CD4-positive, alpha-beta T cell treated with Interleukin-6 for 4 hours (primary cell): ENCODE data around the gene EFCC1.

Experiments
- DNase-seq: peaks from one replicate; pipeline ENCODE4 v3.0.0-alpha.2; 2020; ENCODE audit warnings: mixed read lengths

EFCC1 gene

GRCh38 chr3:128994581-128995546 lies 6.2 kb upstream of the EFCC1 start:
- no peak for DNase-seq

DNA sequence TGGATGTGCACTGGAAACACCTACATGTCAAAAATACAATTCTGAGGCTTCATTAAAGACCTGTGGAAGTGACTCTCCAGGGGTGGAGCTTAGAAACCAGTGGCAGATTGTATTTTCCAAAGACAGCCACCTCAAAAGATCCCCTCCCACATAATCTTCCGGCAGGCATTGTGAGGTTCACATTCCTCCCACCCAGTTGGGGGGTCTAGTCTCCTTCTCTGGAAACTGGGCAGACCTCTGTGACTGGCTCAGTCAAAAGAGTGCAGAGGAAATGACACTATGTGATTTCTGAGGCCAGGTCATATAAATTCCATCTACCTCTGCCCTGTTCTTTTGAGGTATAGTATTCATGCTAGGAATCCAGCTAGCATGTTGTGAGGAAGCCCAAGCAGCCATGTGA lies 5.4 kb upstream of the EFCC1 start:
- no peak for DNase-seq

DNA sequence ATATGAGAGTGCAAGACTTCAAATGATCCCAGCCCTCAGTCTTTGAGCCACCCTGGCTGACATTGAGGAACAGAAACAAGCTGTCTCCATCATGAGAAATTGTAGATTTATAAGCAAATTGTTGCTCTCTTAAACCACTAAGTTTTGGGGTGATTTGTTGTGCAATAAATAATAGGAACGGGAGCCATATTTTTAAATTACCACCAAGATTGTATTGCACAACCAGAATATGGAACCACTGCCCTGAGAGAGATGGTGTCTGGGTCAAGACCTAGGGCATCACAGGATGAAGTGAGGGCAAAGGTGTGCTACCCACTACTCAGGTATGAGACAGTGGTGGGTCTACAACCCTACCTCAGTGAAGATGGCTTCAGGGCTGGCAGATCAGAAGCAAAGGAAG lies 4.9 kb upstream of the EFCC1 start:
- DNase-seq = no peak

DNA sequence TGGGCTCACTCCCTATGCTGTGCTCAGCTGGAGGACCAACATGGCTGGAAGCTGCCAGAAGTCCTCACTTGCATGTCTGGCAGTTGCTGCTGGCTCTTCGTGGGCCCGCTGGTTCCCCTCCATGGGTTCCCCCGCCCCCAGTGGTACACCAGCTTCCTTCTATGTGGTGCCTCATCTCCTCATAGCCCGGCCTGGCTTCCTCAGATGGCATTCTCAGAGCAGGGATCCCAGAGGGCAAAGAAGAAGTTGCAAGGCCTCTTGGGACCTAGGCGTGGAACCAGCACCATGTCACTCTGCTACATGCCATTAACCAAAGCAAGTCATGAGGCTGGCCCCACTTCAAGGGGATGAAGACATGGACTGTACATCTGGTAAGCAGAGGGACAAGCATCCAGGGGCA lies 4.4 kb upstream of the EFCC1 start:
- no peak for DNase-seq

- no peak for DNase-seq
Measured at GRCh38 chr3:128997486-128998133, 3.5 kb upstream of the EFCC1 start.

DNA sequence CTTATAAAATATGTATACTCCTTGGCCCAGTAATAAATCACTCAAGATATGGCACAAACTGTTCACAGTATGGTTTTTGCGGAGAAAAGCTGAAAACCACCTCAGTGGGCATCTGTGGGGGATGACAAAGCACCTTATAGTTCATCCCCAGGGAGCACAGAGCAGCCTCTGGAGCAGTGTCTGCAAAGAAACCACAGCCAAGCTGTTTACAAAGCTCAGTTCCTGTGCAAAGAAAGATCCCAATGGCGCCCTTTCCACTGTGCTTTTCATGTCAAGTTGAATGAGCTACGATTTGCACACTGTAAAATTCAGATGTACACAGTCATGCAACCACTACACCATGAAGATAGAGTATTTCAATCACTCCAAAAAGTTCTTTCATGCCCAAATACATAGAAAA lies 2.5 kb upstream of the EFCC1 start:
- DNase-seq = no peak

DNA sequence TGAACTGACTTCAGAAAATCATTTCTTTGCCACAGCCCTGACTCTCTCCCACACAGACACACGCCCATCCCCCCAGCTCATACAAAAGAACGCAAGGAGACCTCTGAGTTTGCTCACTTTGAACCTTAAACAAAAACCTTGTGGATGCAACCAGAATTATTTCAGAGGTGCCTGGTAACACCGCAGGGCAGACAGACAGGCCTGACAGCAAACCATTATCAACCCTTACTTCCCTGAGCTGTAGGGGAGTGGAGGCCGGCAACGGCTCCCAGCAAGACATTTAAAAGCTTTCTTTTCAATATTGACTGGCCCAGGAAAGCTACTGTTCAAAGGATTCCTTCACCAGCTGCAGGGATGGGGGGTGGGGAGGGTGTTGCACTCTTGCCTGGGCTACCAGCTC lies 2.0 kb upstream of the EFCC1 start:
- DNase-seq = peak; percentile 21

- DNase-seq = no peak
Measured at GRCh38 chr3:129000742-129001100, 383 bp upstream of the EFCC1 start.

GRCh38 chr3:129001806-129002572 lies 885 bp downstream of the EFCC1 start:
- peak; percentile 26 for DNase-seq

DNA sequence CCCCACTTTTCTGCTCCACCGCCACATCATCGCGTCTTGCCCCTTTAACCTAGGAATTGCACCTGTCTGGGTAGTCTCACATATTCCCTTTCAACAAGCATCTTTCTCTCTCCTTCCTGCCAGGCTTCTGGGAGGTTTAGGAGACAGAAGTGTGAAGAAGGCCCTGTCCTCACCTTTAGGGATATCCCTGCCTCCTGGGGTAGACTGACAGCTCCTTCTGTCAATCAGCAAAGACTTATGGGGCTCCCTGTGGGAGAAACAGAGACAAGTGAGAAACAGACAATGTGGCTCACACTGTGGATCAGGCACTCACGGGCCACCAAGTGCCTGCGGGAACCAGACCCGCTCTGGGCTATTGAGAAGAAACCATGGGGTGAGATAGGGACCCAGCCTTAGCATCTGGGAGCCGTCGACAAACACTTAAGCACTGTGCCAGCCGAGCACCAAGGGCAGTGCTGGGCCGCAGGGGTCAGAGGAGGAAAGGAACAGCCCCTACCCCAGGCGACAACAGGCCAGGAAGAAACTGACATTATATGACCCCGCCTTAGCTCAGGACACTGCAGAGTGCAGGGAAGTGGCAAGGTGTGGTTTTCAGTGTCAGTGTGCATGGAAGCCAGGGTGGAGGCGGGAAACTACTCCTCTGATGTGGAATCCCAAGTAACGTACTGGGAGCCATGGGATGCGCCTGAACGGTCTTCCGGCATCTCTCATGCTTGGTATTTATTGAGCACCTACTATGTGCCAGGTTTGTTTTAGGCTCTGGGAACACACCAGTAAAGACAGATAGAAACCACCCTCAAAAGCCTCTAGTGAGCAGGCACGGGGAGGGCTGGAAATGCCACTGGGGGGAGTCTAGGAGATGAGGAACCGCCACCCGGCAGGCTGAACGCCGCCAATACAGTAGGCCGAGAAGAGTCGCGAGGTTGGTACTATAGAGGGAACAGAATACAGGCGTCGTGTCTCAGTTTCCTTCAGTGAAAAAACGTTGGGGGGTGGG lies 1.8 kb downstream of the EFCC1 start:
- no peak for DNase-seq

GRCh38 chr3:129003578-129004112 lies 2.5 kb downstream of the EFCC1 start:
- DNase-seq = peak; percentile 73

DNA sequence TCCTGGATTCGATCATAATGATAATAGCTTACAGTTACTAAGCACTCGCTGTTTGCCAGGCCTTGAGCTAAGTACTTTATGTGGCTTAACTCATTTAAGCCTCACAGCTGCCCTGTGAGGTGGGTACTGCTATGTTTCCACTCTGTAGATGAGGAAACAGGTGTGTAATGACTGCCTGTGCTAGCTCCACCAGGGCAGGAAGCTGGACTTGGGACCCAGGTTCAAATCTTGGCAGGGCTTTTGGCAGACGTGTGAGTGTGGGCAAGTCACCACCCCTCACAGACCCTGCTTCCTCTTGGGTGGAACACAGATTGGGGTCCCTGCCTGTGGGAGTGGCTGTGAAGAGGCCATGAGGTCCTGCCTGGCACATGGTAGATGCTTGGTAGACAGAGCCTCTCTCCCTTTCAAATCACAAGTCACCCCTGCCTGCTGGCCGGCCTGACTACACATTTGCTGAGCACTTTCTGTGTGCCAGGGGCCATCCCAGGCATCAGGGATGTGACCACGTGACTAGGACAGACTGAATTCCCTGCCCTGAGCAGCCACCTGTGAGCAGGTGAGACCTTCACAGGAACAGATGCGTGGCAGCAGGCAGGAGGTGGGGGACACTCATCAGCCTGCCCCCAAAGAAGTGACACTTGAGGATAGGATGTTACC lies 3.7 kb downstream of the EFCC1 start:
- DNase-seq = no peak

DNA sequence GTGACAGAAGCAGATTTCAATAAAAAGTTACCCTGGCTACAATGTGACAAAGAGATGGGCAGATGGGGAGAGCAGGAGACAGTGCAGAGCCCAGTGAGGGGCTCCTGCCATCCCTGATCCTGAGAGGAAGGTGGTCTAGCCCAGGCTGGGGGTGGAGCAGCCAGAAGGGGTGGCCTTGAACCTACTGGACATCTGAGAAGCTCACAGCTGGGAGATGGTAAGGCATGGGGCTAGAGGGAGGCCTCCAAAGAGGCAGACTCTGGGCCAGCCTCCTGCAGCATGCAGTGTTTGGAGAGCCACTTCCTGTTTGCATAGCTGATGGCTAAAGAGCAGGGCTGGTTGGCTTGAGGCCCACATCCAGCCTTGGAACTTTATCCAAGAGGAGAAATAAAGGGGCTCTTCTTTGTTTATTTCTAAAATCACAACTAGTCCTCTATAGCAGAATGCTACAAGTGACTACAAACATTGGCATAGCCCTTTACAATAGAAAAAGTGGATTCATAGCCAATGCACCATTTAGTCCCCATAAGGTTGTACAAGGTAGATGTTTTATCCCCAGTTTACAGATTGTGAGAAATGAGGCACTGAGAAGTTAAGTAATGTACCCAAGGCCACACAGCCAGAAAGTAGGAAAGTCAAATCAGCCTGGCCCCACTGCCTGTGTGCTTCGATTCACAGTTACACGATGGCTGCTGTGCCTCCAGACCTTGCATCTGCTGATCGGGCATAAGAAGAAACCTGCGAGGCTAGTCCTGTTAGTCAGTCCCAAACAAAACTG lies 4.6 kb downstream of the EFCC1 start:
- DNase-seq = peak; percentile 24

DNA sequence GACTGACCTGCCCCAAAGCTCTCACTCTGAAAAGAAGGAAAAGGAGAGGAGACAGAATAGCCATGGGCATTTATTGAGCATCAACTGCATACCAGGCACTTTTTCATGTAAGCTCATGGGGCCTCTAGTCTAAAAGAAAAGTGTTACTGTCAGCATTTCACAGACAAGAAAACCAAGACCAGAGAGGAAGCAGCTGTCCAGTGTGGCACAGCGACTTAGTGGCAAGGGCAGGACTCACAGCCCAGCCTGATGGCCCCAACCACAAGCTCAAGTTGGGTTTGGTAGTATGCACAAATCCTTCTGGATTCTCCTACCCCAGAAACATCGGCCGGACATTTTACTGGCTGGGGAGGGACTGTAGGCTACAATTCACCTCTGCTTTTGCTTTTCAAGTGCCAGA lies 5.8 kb downstream of the EFCC1 start:
- no peak for DNase-seq

DNA sequence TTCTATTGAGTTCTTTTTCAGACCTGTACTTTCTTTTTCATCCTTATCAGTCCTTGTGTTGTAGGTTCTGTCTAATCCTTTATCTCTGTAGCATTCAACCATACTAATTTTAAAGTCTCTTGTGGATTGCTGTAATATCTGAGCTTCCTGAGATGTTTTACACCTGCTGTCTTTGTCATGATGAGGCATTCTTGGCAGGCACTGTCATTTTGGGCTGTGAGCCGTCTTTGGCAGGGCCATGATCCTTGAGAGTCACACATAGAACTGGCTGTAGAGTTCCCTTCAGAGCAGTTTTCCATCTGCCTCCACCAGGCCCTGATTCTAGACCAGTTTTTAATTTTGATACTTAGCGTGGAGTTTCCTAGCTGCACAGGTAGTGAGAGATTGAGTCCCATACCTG lies 6.7 kb downstream of the EFCC1 start:
- no peak for DNase-seq

- DNase-seq = no peak
Measured at GRCh38 chr3:129009266-129009665, 8.2 kb downstream of the EFCC1 start.

DNA sequence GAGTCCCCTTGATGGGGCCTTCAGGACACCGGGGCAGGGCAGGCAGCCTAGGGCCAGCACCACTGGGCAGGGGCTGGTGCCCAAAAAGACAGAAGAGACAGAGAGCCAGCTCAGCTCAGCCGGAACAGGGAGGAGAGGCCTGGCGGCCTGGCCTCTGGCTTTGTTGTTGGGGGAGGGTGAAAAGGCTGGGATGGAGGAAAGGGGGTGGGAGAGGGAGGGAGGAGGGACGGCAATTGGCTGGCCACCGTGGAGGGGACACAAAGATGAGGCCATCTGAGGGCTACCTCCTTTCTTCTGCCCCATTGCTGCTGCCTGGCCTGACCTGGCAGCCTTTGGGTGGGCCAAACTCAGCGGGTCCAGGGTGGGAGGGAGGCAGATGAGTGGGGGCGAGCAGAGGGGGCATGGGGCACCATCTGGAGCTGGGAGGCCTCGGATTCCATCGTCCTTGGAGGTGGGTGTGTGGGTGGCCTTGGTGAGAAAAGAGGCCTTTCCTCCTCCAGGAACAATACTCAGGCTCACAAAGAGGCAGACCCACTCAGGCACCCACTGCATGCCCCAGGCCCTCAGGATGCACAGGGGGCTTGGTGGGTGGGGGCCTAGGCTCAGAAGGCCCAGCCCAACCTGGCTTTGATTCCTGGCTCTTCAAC lies 9.3 kb downstream of the EFCC1 start:
- DNase-seq = no peak

DNA sequence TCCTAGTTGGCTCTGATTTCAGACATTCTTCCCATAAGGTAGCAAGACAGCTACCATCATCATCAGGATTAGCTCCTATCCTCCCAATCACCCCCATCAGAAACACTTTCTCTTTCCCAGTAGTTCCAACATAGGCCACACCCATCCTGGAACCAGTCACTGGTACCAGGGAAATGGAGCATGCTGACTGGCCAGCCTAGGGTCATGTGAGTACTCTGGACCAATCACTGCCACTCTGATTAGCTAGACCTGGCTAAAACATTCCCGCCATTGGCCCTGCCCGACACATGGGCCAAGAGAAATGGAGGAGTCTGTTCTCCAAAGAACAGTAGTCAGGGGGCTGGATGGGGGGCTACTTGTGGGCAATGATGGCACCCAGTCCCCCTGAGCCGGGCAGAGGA lies 12.4 kb downstream of the EFCC1 start:
- DNase-seq = no peak

DNA sequence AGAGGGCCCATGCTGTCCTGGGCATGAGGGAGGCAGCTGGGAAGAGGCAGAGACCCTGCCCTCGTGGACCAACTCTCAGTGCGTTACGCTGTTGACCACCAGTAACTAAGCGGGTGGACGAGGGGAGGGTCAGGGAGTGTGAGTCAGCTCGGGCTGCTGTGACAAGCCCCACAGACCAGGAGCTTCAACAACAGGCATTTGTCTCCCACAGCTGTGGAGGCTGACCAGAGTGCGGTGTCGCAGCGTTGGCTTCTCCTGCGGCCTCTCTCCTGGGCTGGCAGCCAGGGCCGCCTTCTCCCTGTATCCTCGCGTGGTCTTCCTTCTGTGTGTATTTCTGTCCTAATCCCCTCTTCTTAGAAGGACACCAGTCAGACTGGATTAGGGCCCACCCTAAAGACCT lies 13.0 kb downstream of the EFCC1 start:
- DNase-seq = no peak

- DNase-seq = no peak
Measured at GRCh38 chr3:129014793-129015345, 13.8 kb downstream of the EFCC1 start.
